Activated CD8-positive, alpha-beta T cell treated with anti-CD3 and anti-CD28 coated beads for 36 hours (primary cell): ENCODE data around the gene ZNF526. TPM values are rescaled to one million over a fixed set of nuclear protein-coding genes. Genes with fewer than 3 reads are reported as not detected.
A peak's percentile ranks its signal among the peaks of the same experiment; 100 is the strongest.

ENCODE experiments used
- ATAC-seq: fragments of 200-7000 bp; cut with Tn5 transposase; one replicate; pipeline ENCODE4 v1.10.0; 2021; ENCODE audit warnings: mild to moderate bottlenecking, moderate library complexity
- CTCF ChIA-PET: fragments of 350-600 bp; sonication (Branson Sonifier 250); formaldehyde crosslinking; loops from one replicate; lab custom pipeline; 2021; ENCODE audit warnings: antibody characterized with exemption; lab: Charles Lee
- POLR2A ChIA-PET: fragments of 350-600 bp; sonication (Branson Sonifier 250); formaldehyde crosslinking; loops from one replicate; lab custom pipeline; 2021; ENCODE audit warnings: antibody characterized with exemption; lab: Charles Lee
- DNase-seq: peaks from one replicate; pipeline ENCODE4 v3.0.0-alpha.2; 2020
- H3K27ac Mint-ChIP-seq: one replicate; pipeline ENCODE4 v1.8.0; 2021; ENCODE audit warnings: mild to moderate bottlenecking, mixed read lengths
- H3K27me3 Mint-ChIP-seq: one replicate; pipeline ENCODE4 v1.8.0; 2021; ENCODE audit warnings: mixed read lengths
- H3K36me3 Mint-ChIP-seq: one replicate; pipeline ENCODE4 v1.8.0; 2021; ENCODE audit warnings: low read depth, mixed read lengths
- H3K4me1 Mint-ChIP-seq: one replicate; pipeline ENCODE4 v1.8.0; 2021; ENCODE audit warnings: low read depth, mixed read lengths
- H3K4me3 Mint-ChIP-seq: one replicate; pipeline ENCODE4 v1.8.0; 2021; ENCODE audit warnings: mild to moderate bottlenecking, moderate library complexity, mixed read lengths
- H3K9me3 Mint-ChIP-seq: one replicate; pipeline ENCODE4 v1.8.0; 2021; ENCODE audit warnings: mixed read lengths
- intact Hi-C: fragments of 100-400 bp; cut with micrococcal nuclease; formaldehyde crosslinking; loops from one replicate; pipeline ENCODE4 v1.10.0; 2022
- total RNA-seq, 2 experiments: library from RNA; stranded (reverse); gene quantifications; one replicate each; pipeline ENCODE4 v1.2.3, GENCODE V29; 2021
- TF ChIP-seq, protein P1 (sequence below): fragments of 200-600 bp; IDR thresholded peaks from one replicate; pipeline ENCODE4 v1.8.0; 2022; ENCODE audit warnings: antibody characterized with exemption, mild to moderate bottlenecking

Gene ZNF526
- total RNA-seq, 2 experiments from 2014 or later: 12.0 to 12.3 TPM

DNA sequence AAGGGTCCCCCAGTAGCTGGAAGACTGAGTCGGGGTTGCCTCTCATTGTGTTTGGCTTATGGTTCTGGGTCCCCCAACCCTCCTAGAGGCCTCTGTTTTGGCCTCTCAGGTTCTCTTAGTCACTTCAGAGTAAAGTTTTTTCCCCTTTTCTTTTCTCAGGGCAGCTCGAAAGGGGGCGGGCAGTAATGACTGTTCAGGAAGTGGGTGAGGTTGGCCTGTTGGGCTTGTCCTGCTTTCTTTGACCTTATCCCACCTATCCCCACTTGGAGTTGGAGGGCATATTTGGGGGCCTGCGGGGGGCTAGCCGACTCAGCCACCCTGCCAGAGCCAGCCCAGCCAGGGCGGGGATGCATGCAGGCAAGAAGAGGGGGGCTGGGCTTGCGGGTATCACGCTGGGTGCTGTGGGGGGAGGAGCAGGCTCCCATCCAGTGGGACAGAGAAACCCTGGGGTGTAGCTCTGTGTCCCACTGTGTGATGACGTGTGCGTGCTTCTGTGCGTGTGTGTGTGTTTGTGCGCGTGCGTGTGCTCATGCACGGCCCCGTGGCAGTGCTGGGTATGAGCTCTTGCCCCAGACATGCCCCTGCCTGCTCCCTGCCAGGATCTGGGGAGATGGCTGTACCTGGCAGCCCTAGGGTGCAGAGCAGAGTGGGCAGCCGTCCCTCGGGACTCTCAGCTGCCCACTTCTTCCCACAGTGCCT lies 50.4 kb downstream of the ZNF526 start:
- ChIA-PET CTCF (interaction anchor here (1.0 to 2.2 kb wide), 3 partner anchors 9 to 27 kb away, joined by 3 to 36 read pairs (median 5); no protein-coding TSS in a partner anchor), POLR2A (interaction anchor here (1.1 to 4.3 kb wide), 9 partner anchors 8 to 28 kb away, joined by 3 to 31 read pairs (median 14); partner anchors contain the start of gene GSK3A)
- Mint-ChIP-seq H3K27ac (peak overlapping the region; percentile 99), H3K36me3 (peaks cover 13% of the 10 kb centered on the region), H3K9me3 (no peaks in the 10 kb centered on the region), H3K27me3 (no peaks in the 10 kb centered on the region), H3K4me1 (peaks cover 37% of the 10 kb centered on the region), H3K4me3 (no peak overlapping the region)
- DNase-seq (peak; percentile 87), ATAC-seq (peak; percentile 8)
- intact Hi-C loops: no loop called here
- TF ChIP-seq, protein P1, sequence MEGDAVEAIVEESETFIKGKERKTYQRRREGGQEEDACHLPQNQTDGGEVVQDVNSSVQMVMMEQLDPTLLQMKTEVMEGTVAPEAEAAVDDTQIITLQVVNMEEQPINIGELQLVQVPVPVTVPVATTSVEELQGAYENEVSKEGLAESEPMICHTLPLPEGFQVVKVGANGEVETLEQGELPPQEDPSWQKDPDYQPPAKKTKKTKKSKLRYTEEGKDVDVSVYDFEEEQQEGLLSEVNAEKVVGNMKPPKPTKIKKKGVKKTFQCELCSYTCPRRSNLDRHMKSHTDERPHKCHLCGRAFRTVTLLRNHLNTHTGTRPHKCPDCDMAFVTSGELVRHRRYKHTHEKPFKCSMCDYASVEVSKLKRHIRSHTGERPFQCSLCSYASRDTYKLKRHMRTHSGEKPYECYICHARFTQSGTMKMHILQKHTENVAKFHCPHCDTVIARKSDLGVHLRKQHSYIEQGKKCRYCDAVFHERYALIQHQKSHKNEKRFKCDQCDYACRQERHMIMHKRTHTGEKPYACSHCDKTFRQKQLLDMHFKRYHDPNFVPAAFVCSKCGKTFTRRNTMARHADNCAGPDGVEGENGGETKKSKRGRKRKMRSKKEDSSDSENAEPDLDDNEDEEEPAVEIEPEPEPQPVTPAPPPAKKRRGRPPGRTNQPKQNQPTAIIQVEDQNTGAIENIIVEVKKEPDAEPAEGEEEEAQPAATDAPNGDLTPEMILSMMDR: no peak

DNA sequence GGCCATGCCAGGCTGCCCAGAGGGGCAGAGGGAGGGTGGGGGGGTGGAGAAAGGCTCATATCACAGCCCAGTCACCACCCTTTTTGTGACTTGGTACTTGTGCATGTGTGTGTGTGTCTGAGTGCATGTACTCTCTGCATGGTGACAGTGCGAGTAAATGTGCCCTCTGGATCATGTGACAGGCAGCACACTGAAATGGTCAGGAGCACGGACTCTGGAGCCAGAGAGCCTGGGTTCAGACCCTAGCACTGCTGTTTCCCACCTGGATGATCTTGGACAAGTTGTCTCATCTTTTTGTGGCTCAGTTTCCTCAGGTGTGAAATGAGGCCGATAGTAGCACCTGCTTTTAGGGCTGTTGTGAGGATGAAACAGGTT lies 50.9 kb downstream of the ZNF526 start:
- Mint-ChIP-seq H3K4me1 (peaks cover 40% of the 10 kb centered on the region), H3K27me3 (no peaks in the 10 kb centered on the region), H3K4me3 (no peak overlapping the region), H3K36me3 (peaks cover 13% of the 10 kb centered on the region), H3K27ac (peak overlapping the region; percentile 99), H3K9me3 (no peaks in the 10 kb centered on the region)
- ATAC-seq: no peak
- POLR2A ChIA-PET: interaction anchor here (1.1 to 4.3 kb wide), 8 partner anchors 9 to 29 kb away, joined by 3 to 31 read pairs (median 14); partner anchors contain the start of gene GSK3A
- CTCF ChIA-PET: interaction anchor here (1.0 to 2.2 kb wide), 3 partner anchors 9 to 28 kb away, joined by 3 to 36 read pairs (median 5); no protein-coding TSS in a partner anchor
- TF ChIP-seq, protein P1: no peak
- intact Hi-C loops: no loop called here
- no peak for DNase-seq

DNA sequence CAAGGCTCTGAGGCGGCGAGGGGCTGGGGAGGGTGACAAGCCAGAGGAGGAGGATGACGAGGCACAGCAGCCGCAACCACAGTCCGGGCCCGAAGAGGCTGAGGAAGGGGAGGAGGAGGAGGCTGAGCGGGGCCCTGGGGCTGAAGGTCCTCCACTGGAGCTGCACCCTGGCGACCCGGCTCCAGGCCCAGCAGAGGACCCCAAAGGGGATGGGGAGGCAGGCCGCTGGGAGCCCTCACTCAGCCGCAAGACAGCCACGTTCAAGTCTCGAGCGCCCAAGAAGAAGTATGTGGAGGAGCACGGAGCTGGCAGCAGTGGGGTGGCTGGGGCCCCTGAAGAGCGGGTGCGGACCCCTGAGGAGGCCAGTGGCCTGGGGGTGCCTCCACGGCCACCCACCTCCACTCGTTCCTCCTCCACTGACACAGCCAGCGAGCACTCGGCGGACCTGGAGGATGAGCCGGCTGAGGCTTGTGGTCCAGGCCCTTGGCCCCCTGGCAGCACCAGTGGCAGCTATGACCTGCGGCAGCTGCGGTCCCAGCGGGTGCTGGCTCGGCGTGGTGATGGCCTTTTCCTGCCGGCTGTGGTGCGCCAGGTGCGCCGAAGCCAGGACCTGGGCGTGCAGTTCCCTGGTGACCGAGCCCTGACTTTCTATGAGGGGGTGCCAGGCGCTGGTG lies 51.9 kb downstream of the ZNF526 start:
- Mint-ChIP-seq H3K36me3 (peaks cover 13% of the 10 kb centered on the region), H3K9me3 (no peaks in the 10 kb centered on the region)
- POLR2A ChIA-PET: interaction anchor here (1.1 to 4.3 kb wide), 5 partner anchors 8 to 30 kb away, joined by 3 to 31 read pairs (median 14); partner anchors contain the start of gene GSK3A

DNA sequence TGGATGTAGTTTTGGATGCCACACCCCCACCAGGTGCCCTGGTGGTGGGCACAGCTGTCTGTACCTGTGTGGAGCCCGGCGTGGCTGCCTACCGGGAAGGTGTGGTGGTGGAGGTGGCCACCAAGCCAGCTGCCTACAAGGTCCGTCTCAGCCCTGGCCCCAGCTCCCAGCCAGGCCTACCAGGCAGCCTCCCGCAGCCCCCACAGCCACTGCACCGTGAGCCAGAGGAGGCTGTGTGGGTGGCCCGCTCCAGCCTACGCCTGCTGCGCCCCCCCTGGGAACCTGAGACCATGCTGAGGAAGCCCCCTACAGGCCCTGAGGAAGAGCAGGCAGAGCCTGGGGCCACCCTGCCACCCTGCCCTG lies 52.4 kb downstream of the ZNF526 start:
- H3K4me3 Mint-ChIP-seq: no peak overlapping the region
- no peaks in the 10 kb centered on the region for H3K27me3 Mint-ChIP-seq
- no peak overlapping the region for H3K27ac Mint-ChIP-seq
- peaks cover 13% of the 10 kb centered on the region for H3K36me3 Mint-ChIP-seq
- CTCF ChIA-PET: no interaction called here
- intact Hi-C loops: no loop called here
- H3K4me1 Mint-ChIP-seq: peaks cover 49% of the 10 kb centered on the region
- TF ChIP-seq, protein P1: no peak
- ATAC-seq (no peak), DNase-seq (no peak)
- POLR2A ChIA-PET: interaction anchor here (3.1 to 4.3 kb wide), 2 partner anchors 7 to 10 kb away, joined by 26 to 31 read pairs; no protein-coding TSS in a partner anchor
- H3K9me3 Mint-ChIP-seq: no peaks in the 10 kb centered on the region

More for the DNA sequence above, 51.9 kb downstream of the ZNF526 start:
- TF ChIP-seq, protein P1: no peak
- intact Hi-C loops: no loop called here
- Mint-ChIP-seq H3K27ac (no peak overlapping the region), H3K27me3 (no peaks in the 10 kb centered on the region), H3K4me3 (no peak overlapping the region), H3K4me1 (peaks cover 50% of the 10 kb centered on the region)
- no peak for ATAC-seq
- CTCF ChIA-PET: no interaction called here
- no peak for DNase-seq
